Nephron progenitor cell (in vitro differentiated cells): ENCODE results near the gene OMP.

Experiments used
- DNase-seq: peaks from one replicate; pipeline ENCODE4 v3.0.0; 2021
- H3K27ac Mint-ChIP-seq: 2 replicates; pipeline ENCODE4 v1.8.0; 2021; ENCODE audit warnings: mild to moderate bottlenecking, moderate library complexity, mixed read lengths
- H3K27me3 Mint-ChIP-seq: 2 replicates; pipeline ENCODE4 v1.8.0; 2021; ENCODE audit warnings: mild to moderate bottlenecking, low read depth, mixed read lengths; ENCODE audit not compliant: poor library complexity
- H3K36me3 Mint-ChIP-seq: 2 replicates; pipeline ENCODE4 v1.8.0; 2021; ENCODE audit warnings: low read depth, mixed read lengths
- H3K4me1 Mint-ChIP-seq: 2 replicates; pipeline ENCODE4 v1.8.0; 2021; ENCODE audit warnings: mixed read lengths
- H3K4me3 Mint-ChIP-seq: 2 replicates; pipeline ENCODE4 v1.8.0; 2021; ENCODE audit warnings: mild to moderate bottlenecking, moderate library complexity, mixed read lengths
- H3K9me3 Mint-ChIP-seq: 2 replicates; pipeline ENCODE4 v1.8.0; 2021; ENCODE audit warnings: mild to moderate bottlenecking, moderate library complexity, mixed read lengths
- CTCF ChIP-seq: fragments of 200-600 bp; sonication (generic); IDR thresholded peaks from 2 replicates; pipeline ENCODE4 v1.5.0; 2021; ENCODE audit warnings: antibody characterized with exemption

Gene OMP

GRCh38 chr11:77109236-77110019, 6.8 kb downstream of the OMP start:
- Mint-ChIP-seq H3K4me1 (peaks cover 38% of the 10 kb centered on the region), H3K4me3 (no peak overlapping the region), H3K27me3 (peaks cover 2% of the 10 kb centered on the region), H3K9me3 (no peaks in the 10 kb centered on the region), H3K27ac (no peak overlapping the region), H3K36me3 (no peaks in the 10 kb centered on the region)
- TF ChIP-seq CTCF, result no peak
- no peak for DNase-seq

GRCh38 chr11:77110836-77111235, 8.2 kb downstream of the OMP start:
- Mint-ChIP-seq H3K9me3 (no peaks in the 10 kb centered on the region), H3K27me3 (peaks cover 2% of the 10 kb centered on the region), H3K4me3 (no peak overlapping the region), H3K27ac (no peak overlapping the region), H3K36me3 (no peaks in the 10 kb centered on the region), H3K4me1 (peaks cover 38% of the 10 kb centered on the region)
- TF ChIP-seq CTCF, result no peak
- DNase-seq, result no peak

- no peaks in the 10 kb centered on the region for H3K9me3 Mint-ChIP-seq
- no peak for DNase-seq
- peaks cover 2% of the 10 kb centered on the region for H3K27me3 Mint-ChIP-seq
- H3K27ac Mint-ChIP-seq, result no peak overlapping the region
- no peak overlapping the region for H3K4me3 Mint-ChIP-seq
- peaks cover 38% of the 10 kb centered on the region for H3K4me1 Mint-ChIP-seq
- TF ChIP-seq CTCF, result no peak
- H3K36me3 Mint-ChIP-seq, result no peaks in the 10 kb centered on the region
These were observed 8.6 kb downstream of the OMP start for GRCh38 chr11:77111277-77111676.

GRCh38 chr11:77111946-77112345, 9.3 kb downstream of the OMP start:
- DNase-seq, result no peak
- H3K4me1 Mint-ChIP-seq, result peaks cover 38% of the 10 kb centered on the region
- H3K27ac Mint-ChIP-seq, result no peak overlapping the region
- H3K4me3 Mint-ChIP-seq, result no peak overlapping the region
- TF ChIP-seq CTCF, result no peak
- no peaks in the 10 kb centered on the region for H3K36me3 Mint-ChIP-seq
- H3K27me3 Mint-ChIP-seq, result peaks cover 2% of the 10 kb centered on the region
- H3K9me3 Mint-ChIP-seq, result no peaks in the 10 kb centered on the region

- Mint-ChIP-seq H3K36me3 (no peaks in the 10 kb centered on the region), H3K27me3 (peaks cover 2% of the 10 kb centered on the region), H3K27ac (no peak overlapping the region), H3K9me3 (no peaks in the 10 kb centered on the region), H3K4me3 (no peak overlapping the region), H3K4me1 (peaks cover 34% of the 10 kb centered on the region)
- DNase-seq, result no peak
- TF ChIP-seq CTCF, result no peak
These were observed 10.2 kb downstream of the OMP start for GRCh38 chr11:77112641-77113381.
